ENCODE data around the gene PFDN2. TPM values are rescaled to one million over a fixed set of nuclear protein-coding genes. Genes with fewer than 3 reads are reported as not detected.

PFDN2 gene
- polyA plus RNA-seq, 4 donors: 58.7 to 75.7 (median 73.8) TPM

- no peak for DNase-seq (ENCODE audit: low read depth in 4 of 4, low spot score in 3 of 4)
Measured at GRCh38 chr1:161106431-161106830, 11.4 kb downstream of the PFDN2 start.

DNA sequence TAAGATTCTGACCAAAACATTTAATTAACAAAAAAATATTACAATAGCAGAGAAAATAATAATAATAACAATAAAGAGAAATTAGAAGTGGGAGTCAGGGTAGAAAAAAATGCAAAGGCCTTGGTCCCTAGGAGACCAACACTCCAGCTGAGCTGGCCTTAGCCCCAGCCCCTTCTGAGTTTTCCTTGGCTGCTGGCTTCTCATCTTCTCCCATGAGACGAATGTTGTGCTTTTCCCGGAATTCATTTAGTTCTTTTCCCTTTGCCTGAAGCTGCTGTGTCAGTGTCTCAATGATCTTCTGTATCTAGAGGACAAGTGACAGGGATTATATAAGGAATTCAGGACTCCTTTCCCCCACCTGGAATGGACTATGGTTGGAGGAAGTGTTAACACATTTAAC, 17.3 kb downstream of the PFDN2 start:
- DNase-seq (ENCODE audit: low read depth in 4 of 4, low spot score in 3 of 4): no peak

DNA sequence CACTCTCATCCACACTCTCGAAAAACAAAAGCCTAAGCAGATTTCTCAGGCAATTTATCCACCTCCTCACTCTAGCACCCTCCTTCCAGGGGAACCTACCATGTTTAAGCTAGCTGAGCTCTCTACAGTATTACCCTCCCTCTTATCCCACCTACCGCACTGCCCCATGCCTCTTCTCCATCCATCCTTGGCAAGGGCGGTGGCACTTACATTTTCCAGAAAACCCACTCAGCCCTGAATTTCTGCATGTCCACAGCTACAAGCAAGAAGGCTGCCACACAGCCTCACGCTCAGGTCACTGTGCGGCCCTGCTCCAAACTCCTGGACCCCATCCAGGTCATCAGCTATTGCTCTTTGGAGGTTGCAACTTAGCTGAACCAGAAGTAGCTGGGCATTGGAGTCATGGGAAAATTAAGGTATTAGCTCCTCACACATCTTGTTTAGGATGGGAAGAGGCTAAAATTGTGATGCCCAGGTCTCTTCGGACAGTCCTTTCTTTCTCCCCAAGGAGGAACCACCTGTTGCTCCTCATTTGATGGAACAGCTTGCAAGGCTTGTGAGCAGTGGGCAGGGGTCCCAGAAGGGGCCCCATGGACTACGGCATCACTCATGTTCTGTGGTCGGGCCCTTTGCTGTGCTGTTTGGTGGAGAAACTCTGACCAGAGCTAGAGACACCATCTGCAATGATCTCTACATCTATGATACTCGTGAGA, 18.6 kb downstream of the PFDN2 start:
- DNase-seq (ENCODE audit: low read depth in 4 of 4, low spot score in 3 of 4): no peak

- peak; percentile 70 to 79 (median 75) for DNase-seq (ENCODE audit: low read depth in 4 of 4, low spot score in 3 of 4)
Measured at GRCh38 chr1:161098210-161099068, 19.4 kb downstream of the PFDN2 start, which contains the start of gene KLHDC9. KLHDC9 (plus strand) TSS chr1:161098361; CDS start chr1:161098536, 175 bp downstream.

DNA sequence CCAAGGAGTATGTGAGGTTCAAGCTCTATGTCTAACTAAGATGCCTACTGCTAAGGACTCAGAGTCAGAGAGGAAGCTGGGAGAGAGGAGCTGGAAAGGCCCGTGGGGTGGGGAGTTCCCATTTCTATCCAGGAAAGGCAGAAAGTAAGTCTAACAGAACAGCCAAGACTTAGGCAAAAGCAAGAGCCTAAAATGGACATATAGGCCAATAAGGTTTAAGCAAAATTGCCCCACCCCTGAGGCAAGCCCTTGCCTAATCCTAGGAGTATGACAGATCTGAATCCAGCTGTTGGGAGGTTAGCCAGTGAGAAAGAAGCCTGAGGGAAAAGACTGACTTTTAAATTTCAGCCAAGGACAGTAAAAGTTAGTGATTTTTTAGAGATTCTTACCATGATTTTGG, 21.3 kb downstream of the PFDN2 start:
- no peak for DNase-seq (ENCODE audit: low read depth in 4 of 4, low spot score in 3 of 4)

- no peak for DNase-seq (ENCODE audit: low read depth in 4 of 4, low spot score in 3 of 4)
Measured at GRCh38 chr1:161096015-161096414, 21.8 kb downstream of the PFDN2 start.

- DNase-seq (ENCODE audit: low read depth in 4 of 4, low spot score in 3 of 4): no peak
Measured at GRCh38 chr1:161095230-161095629, 22.6 kb downstream of the PFDN2 start.

DNA sequence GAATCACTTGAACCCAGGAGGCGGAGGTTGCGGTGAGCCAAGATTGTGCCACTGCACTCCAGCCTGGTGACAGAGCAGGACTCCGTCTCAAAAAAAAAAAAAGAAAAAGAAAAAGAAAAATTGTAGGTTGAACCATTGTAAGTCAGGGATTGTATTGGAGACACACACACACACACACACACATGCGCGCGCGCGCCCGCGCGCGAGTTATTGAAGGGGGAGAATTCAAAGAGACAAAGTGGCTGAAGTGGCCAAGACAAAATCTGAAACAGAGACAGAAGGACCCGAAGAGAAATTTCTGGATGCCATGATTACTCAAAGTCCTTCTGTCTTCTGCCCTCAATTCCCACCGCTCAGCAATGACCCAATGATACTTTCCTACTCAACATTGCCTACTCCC, 23.4 kb downstream of the PFDN2 start:
- no peak for DNase-seq (ENCODE audit: low read depth in 4 of 4, low spot score in 3 of 4)

- DNase-seq (ENCODE audit: low read depth in 4 of 4, low spot score in 3 of 4): no peak
Measured at GRCh38 chr1:161092621-161093028, 25.2 kb downstream of the PFDN2 start.

DNA sequence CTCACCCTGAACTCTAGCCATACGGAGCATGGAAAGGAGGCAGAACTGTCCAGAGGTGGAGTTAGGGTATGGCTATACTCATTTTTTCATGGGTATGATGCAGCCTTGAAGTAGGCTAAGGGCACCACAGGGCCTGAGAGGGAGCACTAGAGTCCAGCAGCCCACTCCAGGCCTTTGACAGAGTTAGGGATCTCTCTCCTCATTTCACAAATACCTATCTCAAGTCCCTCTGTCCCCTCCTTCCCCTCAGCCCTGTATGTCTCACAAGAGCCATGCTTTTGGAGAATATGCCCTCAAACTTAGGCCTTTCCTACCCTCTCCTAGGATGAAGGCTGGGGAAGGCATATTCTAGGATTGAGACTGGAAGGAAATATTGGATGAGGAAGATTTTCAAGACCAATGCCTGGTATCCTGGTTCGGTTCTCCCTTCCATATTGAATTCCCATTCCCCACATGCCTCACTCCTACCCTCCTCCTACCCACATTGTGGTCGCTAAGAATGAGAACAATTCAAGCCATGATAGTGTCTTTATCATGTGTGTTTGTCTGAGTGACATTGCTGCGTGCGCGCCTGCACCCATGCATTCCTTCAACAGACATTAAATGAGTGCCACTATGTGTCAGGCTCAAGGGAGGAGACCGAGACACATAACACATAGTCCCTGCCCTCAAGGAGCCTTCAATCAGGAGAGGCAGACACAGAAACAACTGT, 25.9 kb downstream of the PFDN2 start:
- no peak for DNase-seq (ENCODE audit: low read depth in 4 of 4, low spot score in 3 of 4)

- DNase-seq (ENCODE audit: low read depth in 4 of 4, low spot score in 3 of 4): no peak
Measured at GRCh38 chr1:161091093-161091492, 26.7 kb downstream of the PFDN2 start.

- DNase-seq (ENCODE audit: low read depth in 4 of 4, low spot score in 3 of 4): no peak
Measured at GRCh38 chr1:161090617-161091016, 27.2 kb downstream of the PFDN2 start.

DNA sequence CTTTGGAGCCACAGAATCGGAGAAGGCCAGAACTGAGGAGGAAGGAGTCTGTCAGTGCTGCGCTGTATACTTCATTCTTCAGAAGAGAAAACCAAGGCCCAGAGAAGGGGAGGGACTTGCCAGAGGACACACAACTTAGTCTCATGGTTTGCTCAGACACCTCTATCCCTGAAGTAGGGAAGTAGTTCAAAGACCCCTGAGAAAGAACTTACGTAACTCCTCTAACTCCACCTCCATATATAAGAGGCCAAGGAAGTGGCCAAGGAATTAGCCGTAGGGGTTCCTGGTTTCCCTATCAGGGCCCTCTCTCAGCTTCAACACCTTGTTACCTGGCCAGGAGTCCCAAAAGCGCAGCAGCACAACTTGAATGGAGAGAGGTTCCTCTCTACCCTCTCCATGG, 27.9 kb downstream of the PFDN2 start:
- DNase-seq (ENCODE audit: low read depth in 4 of 4, low spot score in 3 of 4): no peak

- no peak for DNase-seq (ENCODE audit: low read depth in 4 of 4, low spot score in 3 of 4)
Measured at GRCh38 chr1:161089251-161089924, 28.4 kb downstream of the PFDN2 start, which contains the start of gene NECTIN4. NECTIN4 (minus strand) TSS chr1:161089558; CDS start chr1:161089296, 262 bp downstream.

DNA sequence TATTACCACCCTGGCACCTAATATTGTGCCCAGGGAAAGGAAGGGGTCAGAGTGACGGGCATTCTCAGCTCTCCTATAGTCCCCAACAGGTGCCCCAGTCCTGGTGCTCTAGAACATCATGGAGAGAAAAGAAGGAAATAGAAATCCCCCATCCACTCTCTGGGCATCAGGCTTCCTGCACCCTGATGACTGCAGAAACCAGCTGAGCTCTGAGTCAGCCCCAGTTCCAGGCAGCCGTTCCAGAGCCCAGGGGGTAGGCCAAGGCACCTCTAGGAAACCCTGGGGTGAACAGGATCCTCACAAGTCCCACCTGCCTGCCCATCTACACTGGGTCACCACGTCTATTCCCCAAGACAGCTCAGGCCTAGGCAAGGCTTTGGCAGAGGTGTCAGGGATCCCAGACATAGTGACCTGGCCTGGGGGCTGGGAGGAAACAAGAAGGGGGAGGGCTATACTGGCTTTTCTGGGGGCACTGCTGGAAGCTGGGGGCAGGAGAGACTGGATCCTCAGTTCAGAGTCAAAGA, 29.2 kb downstream of the PFDN2 start:
- no peak for DNase-seq (ENCODE audit: low read depth in 4 of 4, low spot score in 3 of 4)

DNA sequence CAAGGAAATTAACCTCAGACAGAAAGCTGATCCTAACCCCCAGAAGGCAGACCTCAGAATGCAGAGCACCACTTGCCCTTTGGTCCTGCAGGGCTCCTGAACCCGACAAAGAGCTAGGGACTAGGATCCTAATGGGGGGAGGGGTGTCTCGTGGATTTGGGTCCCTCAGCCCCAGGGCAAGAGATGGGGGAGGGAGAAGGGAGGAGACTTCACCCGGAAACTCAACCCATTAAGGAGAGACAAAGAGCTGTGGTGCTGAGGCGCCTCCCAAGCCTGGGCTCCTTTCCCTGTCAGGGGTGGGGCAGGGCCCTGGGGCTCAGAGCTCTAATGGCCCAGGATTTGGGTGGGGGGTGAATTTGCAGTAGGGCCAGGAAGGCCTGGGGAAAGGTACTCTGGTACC, 31.4 kb downstream of the PFDN2 start:
- no peak for DNase-seq (ENCODE audit: low read depth in 4 of 4, low spot score in 3 of 4)

DNA sequence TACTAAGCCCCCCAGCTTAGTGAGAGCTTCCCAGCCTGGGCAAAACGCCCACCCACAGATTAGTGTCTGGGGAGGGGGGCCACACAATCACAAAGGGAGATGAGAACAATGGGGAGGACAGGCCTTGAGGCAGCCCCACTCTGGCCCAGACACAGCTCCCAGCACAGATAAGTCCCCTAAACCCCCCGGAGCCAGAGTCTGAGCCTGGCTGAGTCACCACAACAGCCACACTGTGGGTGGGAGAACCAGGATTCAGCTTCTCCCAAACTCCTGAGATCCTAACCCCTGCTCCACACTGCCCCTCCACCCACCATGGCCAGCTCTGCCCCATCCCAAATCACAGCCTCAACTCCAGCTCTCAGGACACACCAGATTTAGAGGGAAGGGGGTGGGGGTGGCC, 32.7 kb downstream of the PFDN2 start:
- no peak for DNase-seq (ENCODE audit: low read depth in 4 of 4, low spot score in 3 of 4)

DNA sequence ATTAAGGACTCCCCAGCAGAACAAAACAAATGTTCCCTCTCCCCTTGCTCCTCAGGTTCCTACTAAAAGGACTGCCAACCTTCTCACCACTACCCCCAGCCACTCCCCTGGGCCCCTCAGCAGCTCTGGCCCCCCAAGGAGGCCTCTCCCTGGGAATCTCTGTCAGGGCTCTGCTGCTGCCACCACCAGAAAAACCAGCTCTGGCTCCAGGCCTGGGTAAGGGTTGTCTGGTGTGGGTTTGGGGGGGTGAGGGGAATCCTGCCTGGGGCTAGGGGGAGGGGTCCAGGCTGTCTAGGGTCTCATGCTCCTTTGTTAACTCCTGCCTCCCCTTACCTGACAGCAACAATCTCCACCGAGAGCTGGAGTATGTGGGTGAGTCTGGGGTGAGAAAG, 33.2 kb downstream of the PFDN2 start:
- DNase-seq (ENCODE audit: low read depth in 4 of 4, low spot score in 3 of 4): no peak

- no peak for DNase-seq (ENCODE audit: low read depth in 4 of 4, low spot score in 3 of 4)
Measured at GRCh38 chr1:161083748-161084596, 33.9 kb downstream of the PFDN2 start.

Data from left renal pelvis (tissue), 4 donors.